Stimulated activated CD8-positive, alpha-beta memory T cell treated with anti-CD3 and anti-CD28 coated beads, Interleukin-12 subunit alpha, Interleukin-12 subunit beta, amount 100 ng/mL, for 24 hours (primary cell): Measurements from ENCODE around the gene EPM2AIP1.
"Not testable (repeated sequence)": the region's sequence is repeated elsewhere in the genome, so short reads cannot be mapped to it uniquely, and the experiment has no call there.

Experiments
- DNase-seq: peaks from one replicate; pipeline ENCODE4 v3.0.0-alpha.2; 2020; ENCODE audit errors: extremely low read depth

EPM2AIP1 gene

DNA sequence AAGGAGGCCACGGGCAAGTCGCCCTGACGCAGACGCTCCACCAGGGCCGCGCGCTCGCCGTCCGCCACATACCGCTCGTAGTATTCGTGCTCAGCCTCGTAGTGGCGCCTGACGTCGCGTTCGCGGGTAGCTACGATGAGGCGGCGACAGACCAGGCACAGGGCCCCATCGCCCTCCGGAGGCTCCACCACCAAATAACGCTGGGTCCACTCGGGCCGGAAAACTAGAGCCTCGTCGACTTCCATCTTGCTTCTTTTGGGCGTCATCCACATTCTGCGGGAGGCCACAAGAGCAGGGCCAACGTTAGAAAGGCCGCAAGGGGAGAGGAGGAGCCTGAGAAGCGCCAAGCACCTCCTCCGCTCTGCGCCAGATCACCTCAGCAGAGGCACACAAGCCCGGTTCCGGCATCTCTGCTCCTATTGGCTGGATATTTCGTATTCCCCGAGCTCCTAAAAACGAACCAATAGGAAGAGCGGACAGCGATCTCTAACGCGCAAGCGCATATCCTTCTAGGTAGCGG is at the start of gene EPM2AIP1:
Gene EPM2AIP1, minus strand, starts transcription at position 326 of the 520 bp plus-strand sequence. Its CDS starts 54 bp downstream, at position 272.
- DNase-seq, result peak; percentile 92

DNA sequence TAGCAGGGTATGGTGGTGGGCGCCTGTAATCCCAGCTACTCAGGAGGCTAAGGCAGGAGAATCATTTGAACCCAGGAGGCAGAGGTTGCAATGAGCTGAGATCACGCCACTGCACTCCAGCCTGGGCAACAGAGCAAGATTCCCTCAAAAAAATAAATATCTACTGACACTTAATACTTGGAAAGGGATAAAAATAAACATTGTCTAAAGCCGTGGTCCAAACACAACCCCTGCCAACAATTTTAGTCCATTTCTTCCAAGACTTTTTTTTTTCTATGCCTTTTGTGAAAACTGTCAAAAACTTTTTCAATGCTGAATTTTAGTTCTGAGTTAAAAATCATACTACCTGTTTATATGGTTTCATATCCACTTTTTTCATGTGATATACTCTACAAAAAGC is 49.8 kb upstream of the EPM2AIP1 start:
- not testable (repeated sequence) for DNase-seq

- no peak for DNase-seq
Observed at GRCh38 chr3:37041546-37042195, 48.7 kb upstream of the EPM2AIP1 start.

GRCh38 chr3:37040231-37040630 is 47.3 kb upstream of the EPM2AIP1 start:
- no peak for DNase-seq

GRCh38 chr3:37039161-37039846 is 46.4 kb upstream of the EPM2AIP1 start:
- no peak for DNase-seq

GRCh38 chr3:37037352-37037751 is 44.4 kb upstream of the EPM2AIP1 start:
- no peak for DNase-seq

GRCh38 chr3:37032961-37033360 is 40.0 kb upstream of the EPM2AIP1 start:
- no peak for DNase-seq

GRCh38 chr3:37031096-37031682 is 38.3 kb upstream of the EPM2AIP1 start:
- no peak for DNase-seq

DNA sequence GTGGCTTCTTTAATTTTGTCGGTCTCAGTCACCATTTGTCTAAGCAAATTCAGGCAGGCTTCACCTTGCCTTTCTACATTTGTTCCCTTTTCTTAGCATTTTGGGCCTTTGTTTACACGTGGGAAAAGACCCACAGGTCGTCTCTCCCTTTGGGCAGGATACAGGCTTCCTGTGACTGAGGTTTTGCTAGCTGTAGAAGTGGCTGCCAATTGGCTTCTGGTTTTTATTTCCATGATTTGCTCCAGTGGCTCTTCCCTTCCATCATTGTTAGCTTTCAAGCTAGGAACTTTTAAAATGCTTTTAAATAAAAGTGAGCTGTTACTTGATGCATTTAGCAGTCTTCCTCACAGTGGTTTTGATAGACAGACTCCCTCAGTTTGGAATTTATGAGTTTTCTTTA is 37.7 kb upstream of the EPM2AIP1 start:
- DNase-seq, result no peak

- DNase-seq, result no peak
Observed at GRCh38 chr3:37029516-37030163, 36.7 kb upstream of the EPM2AIP1 start.

GRCh38 chr3:37029111-37029510 is 36.2 kb upstream of the EPM2AIP1 start:
- DNase-seq, result no peak

GRCh38 chr3:37028329-37028728 is 35.4 kb upstream of the EPM2AIP1 start:
- DNase-seq, result no peak

DNA sequence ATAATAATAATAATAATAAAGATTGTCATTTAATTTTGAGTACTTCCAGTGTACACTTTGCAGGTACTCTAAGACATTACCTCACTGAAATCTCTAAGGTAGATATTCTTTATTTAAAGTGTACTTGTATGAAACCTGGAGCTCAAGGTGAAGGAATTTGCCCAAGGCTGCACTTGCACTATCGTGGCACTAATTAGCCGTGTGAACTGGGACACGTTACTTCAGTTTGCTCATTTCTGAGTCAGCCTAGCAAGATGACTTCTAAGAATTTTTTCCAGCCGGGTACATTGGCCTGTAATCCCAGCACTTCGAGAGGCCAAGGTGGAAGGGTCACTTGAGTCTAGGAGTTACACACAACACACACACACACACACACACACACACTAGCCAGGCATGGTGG is 33.9 kb upstream of the EPM2AIP1 start:
- no peak for DNase-seq

DNA sequence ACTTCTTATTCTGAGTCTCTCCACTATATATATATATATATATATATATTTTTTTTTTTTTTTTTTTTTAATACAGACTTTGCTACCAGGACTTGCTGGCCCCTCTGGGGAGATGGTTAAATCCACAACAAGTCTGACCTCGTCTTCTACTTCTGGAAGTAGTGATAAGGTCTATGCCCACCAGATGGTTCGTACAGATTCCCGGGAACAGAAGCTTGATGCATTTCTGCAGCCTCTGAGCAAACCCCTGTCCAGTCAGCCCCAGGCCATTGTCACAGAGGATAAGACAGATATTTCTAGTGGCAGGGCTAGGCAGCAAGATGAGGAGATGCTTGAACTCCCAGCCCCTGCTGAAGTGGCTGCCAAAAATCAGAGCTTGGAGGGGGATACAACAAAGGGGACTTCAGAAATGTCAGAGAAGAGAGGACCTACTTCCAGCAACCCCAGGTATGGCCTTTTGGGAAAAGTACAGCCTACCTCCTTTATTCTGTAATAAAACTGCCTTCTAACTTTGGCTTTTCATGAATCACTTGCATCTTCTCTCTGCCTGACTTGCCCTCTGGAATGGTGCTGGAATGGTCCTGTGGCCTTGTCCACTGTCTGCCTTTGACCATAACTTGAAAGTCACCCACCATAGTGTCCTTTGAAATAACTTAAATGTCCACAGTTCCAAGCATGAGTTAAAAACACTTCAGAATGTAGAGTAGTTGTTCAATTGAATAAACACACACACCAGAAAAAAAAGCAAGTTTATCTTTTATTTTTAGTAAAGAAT is 32.8 kb upstream of the EPM2AIP1 start:
- no peak for DNase-seq

DNA sequence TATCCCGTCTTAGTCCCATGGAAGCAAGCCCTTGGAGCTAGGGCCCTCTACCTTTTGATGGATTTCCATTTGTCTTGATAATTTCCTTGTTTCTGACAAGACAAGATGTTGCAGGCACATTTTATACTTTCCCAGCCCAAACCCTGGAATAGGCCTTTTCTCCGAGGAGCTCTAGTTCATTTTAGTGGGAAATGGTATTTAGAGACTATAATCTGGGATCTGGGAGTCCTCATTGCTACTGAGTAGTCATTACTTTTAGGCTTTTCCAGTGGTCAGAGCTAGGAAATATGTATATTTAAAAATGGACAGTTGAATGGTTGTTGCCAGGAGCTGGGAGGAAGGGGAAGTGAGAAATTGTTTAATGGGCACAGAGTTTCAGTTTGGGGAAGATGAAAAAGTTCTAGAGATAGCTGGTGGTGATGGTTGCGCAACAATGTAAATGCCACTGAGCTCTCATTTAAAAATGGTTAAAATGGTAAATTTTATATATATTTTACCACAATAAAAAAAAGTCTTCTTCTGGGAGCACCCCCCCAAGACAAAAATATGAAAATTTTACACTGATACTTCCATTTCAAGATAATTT is 32.0 kb upstream of the EPM2AIP1 start:
- DNase-seq, result no peak

DNA sequence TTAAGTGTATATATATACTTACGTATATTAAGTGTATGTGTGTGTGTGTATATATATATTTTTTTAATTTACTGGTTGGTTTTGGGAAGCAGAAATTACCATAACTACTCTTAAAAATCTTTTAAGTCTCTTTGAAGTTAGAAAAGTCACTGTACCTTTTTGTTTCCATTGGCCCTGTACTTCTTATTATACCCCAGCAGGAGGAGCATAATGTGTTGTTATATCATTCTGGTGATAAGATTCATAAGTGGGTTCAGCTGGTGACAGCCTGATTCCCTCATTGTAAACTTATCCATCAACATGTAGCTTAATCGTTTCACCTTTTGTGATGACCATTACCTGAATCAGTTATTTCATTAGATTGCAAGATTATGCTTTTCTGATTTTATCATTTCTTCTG is 31.2 kb upstream of the EPM2AIP1 start:
- DNase-seq, result no peak

DNA sequence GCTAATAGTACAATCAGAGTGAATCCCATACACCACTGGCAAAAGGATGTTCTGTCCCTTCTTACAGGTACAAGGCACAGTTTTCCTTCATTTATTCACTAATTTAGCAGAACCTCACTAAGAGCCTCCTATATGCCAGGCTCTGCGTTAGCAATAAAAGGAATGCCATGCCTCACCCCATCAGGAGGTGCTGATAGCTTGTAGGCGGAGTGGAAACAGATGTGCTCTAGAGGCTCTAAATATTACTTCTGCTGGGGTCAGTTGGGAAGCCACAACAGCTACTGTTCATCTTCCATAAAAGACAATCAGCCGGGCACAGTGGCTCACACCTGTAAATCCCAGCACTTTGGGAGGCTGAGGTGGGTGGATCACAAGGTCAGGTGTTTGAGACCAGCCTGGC is 24.8 kb upstream of the EPM2AIP1 start:
- no peak for DNase-seq

- no peak for DNase-seq
Observed at GRCh38 chr3:37016903-37017302, 24.0 kb upstream of the EPM2AIP1 start.

- no peak for DNase-seq
Observed at GRCh38 chr3:37015642-37016041, 22.7 kb upstream of the EPM2AIP1 start.

DNA sequence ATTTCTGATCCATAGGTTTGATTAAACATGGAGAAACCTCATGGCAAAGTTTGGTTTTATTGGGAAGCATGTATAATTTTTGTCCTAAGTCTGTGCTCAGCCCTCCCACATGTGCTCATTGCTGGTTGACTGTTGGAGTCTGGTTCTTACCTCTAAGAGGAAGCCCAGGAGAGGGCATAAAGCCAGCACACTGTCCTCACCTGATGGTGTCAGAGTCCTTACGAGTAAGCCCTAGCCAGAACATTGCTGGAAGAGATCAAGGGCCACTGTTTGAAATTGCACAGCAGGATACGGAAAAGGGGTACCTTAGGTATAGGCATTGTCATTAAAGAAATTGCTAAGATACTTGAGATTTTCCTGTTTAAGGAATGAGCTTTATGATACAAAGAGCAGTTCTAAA is 21.7 kb upstream of the EPM2AIP1 start:
- no peak for DNase-seq
